Suprapubic skin (tissue), 3 donors: ENCODE results near the gene TMPRSS4.

Experiments used
- CTCF ChIP-seq, 2 donors: fragments of 200-600 bp in 1 of 2; fragments of 450-650 bp in 1 of 2; sonication (generic) in 1 of 2; IDR thresholded peaks; one replicate each; pipeline ENCODE4 v1.5.1; 2016 to 2019; ENCODE audit warnings: antibody characterized with exemption in 2 of 2, mild to moderate bottlenecking in 1 of 2, moderate library complexity in 1 of 2
- POLR2A ChIP-seq, 2 donors: fragments of 450-650 bp; IDR thresholded peaks; one replicate each; pipeline ENCODE4 v1.6.1; 2017; ENCODE audit warnings: antibody characterized with exemption in 2 of 2, mild to moderate bottlenecking in 2 of 2, moderate library complexity in 2 of 2

DNA sequence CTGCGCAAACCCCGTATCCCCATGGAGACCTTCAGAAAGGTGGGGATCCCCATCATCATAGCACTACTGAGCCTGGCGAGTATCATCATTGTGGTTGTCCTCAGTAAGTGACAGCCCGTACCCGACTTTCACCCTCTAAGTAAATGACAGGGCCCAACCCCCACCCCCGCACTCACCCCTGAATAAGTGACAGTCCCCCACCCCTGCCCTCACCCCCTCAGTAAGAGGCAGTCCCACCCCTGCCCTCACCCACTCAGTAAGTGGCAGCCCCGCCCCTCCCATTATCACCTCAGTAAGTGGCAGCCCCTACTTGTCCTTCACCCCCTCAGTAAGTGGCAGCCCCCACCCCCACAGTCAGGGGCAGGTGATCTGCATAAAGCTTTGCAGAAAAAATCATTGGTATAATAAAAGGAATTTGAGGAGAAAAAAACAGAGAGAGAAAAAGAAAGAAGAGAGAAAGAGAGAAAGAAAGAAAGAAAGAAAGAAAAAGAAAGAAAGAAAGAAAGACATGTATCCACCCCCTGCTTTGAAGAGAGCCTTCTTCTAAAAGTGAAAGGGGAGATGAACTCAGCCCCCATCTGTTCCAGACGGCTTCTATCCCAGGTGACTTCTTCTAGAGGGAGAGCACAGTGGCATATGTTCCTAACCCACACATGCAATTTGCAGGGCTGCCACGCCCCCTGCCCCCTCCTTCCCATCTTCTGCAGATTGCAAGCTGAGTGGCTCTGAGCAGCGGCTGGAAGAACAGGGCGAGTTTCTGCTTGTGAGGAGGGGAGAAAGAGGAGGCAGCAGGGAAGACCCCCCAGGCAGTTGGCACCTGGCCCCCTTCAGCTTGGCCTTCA is 22.3 kb downstream of the TMPRSS4 start:
- TF ChIP-seq CTCF (IDR thresholded peaks at IDR 0.05) (no peak), POLR2A (IDR thresholded peaks at IDR 0.05) (no peak)
